PC-3 (cell line): ENCODE measurements around the gene NTRK2.

Experiments
- CTCF ChIP-seq: fragments of 300-600 bp; sonication (generic); conservative IDR thresholded peaks from 2 replicates; pipeline ENCODE4 v1.5.1; 2017; ENCODE audit warnings: antibody characterized with exemption, low read depth, mild to moderate bottlenecking, low read length
- EZH2phosphoT487 ChIP-seq: fragments of 300-600 bp; sonication (generic); IDR thresholded peaks from 2 replicates; pipeline ENCODE4 v1.6.1; 2018; ENCODE audit warnings: mild to moderate bottlenecking, antibody characterized with exemption, low read length, borderline replicate concordance

GRCh38 chr9:84669013-84669287, 579 bp upstream of the NTRK2 start:
- TF ChIP-seq EZH2phosphoT487 (no peak), CTCF (no peak)
